Activated CD8-positive, alpha-beta memory T cell treated with anti-CD3 and anti-CD28 coated beads, Interleukin-2, amount 50 U/mL, for 1 hour (primary cell): ENCODE measurements around the gene ADCY1.

Experiments
- DNase-seq: peaks from one replicate; pipeline ENCODE4 v3.0.0-alpha.2; 2020; ENCODE audit errors: extremely low read depth

Gene ADCY1

GRCh38 chr7:45624392-45624760 is 50.2 kb downstream of the ADCY1 start:
- no peak for DNase-seq

- no peak for DNase-seq
Observed at GRCh38 chr7:45625067-45625466, 50.9 kb downstream of the ADCY1 start.

- no peak for DNase-seq
Observed at GRCh38 chr7:45625714-45626440, 51.7 kb downstream of the ADCY1 start.

GRCh38 chr7:45626441-45627430 is 52.6 kb downstream of the ADCY1 start:
- DNase-seq, result no peak

- DNase-seq, result no peak
Observed at GRCh38 chr7:45627691-45628456, 53.7 kb downstream of the ADCY1 start.

DNA sequence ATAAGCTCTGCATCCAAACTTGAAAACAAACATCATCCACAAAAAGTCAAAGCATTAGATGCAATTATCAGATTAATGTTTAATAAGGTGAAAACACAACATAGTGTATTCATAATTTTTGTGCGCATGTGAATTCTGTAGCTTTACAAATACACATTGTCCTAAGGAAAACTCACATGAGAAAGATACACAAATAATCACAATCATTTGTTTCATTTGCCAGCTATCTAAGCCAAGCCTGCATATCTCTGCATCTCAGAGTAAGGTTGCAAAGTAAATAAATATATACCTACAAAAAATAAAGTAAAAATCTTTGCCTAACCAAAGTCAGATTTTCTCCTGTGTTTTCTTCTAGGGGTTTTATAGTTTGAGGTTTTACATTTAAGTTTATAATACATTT is 57.4 kb downstream of the ADCY1 start:
- DNase-seq, result no peak

GRCh38 chr7:45636733-45637132 is 62.6 kb downstream of the ADCY1 start:
- DNase-seq, result no peak

DNA sequence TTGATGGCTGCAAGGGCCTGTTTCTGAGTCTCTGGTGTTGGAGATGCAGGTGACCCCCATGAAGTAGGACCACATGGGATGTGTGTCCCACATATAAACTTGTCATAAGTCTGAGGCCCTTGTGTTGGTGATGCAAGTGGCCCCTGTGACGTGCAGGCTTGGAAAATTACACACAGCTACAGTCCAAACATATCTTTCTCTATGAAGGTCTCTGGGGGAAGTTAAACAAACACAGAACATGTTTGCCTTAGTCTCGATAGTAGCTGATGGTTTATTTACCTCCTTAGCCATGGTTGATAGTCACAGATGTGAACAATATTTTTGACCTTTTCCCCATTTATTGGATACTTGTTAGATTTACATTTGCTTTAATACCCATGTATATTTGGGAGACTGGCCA is 64.7 kb downstream of the ADCY1 start:
- no peak for DNase-seq

DNA sequence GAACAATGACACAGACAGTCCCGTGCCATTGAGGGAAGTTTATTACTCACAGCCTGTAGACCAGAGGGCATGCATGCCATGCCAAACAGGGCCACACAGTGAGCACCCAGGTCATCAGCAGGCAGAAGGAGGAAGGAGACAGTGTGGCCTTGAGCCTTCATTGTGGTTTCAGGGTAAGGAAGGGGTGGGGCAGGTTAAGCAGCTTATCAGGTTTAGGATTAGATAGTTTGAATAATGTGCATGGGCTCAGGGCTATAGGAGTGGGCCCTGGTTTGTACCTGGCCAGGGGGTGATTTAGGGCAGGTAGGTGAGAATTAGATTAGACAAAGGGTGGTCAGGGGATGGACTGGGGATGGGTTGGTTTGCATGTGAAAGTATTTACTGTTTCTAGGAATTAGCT is 67.9 kb downstream of the ADCY1 start:
- no peak for DNase-seq

DNA sequence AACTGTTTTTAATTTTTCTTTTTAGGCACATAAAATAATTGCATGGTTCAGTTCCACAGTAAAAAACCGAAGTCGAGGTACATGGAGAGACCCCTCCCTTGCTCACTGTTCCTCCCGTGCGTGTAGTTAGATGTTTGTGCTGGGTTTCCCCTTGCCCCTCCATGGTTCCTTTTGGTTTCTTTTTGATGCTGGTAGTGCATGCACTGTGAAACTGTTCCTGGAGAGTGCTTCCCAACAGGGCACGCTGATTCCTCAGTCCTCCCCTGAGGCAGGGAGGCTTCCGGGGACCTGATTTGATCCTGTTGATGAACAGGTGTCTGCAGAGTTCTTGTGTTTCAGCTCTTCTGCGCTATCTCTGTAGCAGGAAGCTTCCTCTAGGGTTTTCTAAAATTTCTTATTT is 69.5 kb downstream of the ADCY1 start:
- DNase-seq, result no peak

GRCh38 chr7:45644237-45644636 is 70.1 kb downstream of the ADCY1 start:
- no peak for DNase-seq

DNA sequence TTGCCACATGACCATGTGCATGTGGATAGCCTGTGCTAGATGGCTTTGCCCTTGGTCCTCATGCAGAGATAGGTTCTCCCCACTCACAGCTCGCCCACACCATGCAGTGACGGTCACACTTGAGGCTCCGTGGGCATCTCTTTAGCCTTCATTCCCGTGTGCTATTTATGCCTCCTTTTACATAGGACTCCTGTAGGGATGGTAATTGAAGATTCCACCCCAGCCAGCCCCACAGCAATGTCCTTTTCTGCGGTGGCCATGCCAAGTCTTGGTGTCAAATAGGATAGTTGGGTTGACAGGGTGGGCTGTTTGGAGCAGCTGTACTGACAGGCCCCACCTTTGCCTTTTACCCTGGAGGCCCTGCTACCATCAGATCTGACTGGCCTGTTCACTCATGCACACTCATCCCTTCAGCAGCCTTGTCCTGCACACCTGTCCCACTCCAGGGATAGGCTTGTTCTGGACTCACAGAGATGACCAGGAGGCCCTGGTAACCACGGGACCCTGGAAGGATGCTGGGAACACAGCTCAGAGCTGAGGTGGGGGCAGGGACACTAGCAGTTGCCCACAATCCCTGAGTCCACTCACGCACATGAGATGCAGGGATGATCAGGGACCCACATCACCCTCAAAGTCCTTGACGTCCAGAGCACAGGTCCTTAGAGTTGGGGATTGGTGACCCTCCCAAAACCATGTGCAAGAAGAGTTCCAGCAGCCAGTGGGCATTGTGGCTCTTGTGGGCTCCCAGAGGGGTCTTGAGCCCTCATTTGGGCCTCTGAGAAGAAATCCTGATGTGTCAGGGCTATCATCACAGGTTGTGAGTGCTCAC is 71.2 kb downstream of the ADCY1 start:
- DNase-seq, result no peak

DNA sequence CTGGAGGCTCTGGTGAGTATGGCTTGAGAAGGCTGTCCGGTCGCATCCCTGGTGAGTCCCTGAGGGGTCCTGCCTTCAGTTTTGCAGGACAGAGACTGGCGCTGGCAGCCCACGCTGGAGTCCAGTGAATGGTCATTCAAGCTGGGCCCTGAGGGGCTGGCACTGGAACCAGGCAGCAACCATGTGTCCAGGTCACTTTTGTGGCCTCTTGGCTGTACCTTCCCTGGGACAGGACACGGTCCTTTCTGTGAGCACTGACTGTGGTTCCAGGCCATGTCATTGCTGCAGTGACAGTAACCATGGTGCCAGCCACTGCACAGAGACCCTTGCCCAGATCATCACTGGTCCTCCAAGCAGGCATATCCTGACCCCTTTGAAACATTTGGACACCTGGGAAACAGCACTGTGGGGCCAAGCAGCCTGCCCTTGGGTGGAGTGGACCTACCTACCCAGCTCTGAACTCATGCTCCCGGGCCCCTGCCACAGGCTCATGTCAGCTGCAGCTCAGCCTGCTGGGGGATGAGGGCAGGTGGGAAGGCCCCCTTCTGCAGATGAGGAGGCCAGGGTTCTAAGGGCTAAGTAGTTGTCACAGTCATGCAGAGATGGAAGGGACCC is 72.1 kb downstream of the ADCY1 start:
- DNase-seq, result no peak

- no peak for DNase-seq
Observed at GRCh38 chr7:45646996-45647825, 73.0 kb downstream of the ADCY1 start.

- DNase-seq, result no peak
Observed at GRCh38 chr7:45647967-45648670, 74.0 kb downstream of the ADCY1 start.

- DNase-seq, result no peak
Observed at GRCh38 chr7:45648671-45648995, 74.5 kb downstream of the ADCY1 start.

DNA sequence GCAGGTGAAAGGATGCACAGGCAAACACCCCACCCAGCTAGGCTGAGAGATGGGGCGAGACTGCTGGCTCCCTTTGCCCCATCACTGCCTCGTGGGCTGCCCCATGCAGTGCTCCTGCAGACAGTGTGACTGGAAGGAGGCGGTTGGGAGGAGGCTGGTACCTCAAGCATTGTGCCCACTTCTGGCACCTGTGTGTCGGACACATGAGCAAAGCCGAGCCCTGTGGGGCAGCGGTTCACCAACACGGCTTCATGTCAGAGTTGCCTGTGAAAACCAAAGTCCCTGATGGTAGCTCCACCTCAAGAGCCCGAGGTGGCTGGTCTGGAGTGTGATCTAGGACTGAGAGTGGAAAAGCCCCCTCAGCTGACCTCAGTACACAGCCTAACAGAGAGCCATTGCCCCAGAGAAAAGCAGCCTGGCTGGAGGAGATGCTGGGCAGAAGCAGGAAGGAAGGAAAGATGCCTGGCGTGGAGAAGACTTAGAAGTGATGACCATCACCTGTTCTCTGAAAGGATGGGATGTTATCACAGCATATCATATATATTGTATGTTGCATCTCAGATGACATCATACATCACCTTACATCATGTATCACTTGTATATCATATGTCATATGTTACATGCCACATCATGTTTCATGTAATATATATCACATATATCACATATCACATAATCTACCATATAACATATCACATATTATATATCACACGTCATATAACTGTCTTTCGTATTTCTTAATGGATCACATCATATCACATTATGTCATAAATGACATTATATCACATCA is 75.6 kb downstream of the ADCY1 start:
- no peak for DNase-seq
